GM19351 (cell line): ENCODE results near the gene DIPK1A.
"Not testable (repeated sequence)": the region's sequence is repeated elsewhere in the genome, so short reads cannot be mapped to it uniquely, and the experiment has no call there.

Experiments
- ATAC-seq: cut with Tn5 transposase; IDR thresholded peaks from one replicate; pipeline ENCODE4 v1.9.1; 2021; ENCODE audit warnings: mild to moderate bottlenecking, moderate library complexity; ENCODE audit not compliant: unreplicated experiment

DIPK1A gene

DNA sequence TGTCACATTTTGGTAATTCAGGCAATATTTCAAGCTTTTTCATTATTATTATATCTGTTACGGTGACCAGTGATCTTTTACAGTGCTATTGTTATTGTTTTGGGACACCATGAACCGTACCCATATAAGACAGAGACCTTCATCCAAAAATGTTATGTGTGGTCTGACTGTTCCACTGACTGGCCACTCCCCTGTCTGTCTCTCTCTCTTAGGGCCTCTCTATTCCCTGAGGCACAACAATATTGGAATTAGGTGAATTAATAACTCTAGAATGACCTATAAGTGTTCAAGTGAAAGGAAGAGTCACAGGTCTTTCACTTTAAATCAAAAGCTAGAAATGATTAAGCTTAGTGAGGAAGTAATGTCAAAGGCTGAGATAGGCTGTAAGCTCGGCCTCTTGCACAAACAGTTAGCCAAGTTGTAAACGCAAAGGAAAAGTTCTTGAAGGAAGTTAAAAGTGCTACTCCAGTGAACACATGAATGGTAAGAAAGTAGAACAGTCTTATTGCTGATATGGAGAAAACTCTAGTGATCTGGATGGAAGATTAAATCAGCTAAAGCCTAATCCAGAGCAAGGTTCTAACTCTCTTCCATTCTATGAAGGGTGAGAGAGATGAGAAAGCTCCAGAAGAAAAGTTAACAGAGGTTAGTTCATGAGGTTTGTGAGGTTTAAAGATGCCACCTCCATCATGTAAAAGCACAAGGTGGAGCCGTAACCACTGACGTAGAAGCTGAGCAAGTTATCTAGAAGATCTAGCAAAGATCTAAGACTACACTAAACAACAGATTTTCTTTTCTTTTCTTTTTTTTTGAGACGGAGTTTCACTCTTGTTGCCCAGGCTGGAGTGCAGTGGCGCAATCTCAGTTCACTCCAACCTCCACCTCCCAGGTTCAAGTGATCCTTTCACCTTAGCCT is 19.7 kb upstream of the DIPK1A start:
- peak; percentile 48 for ATAC-seq

DNA sequence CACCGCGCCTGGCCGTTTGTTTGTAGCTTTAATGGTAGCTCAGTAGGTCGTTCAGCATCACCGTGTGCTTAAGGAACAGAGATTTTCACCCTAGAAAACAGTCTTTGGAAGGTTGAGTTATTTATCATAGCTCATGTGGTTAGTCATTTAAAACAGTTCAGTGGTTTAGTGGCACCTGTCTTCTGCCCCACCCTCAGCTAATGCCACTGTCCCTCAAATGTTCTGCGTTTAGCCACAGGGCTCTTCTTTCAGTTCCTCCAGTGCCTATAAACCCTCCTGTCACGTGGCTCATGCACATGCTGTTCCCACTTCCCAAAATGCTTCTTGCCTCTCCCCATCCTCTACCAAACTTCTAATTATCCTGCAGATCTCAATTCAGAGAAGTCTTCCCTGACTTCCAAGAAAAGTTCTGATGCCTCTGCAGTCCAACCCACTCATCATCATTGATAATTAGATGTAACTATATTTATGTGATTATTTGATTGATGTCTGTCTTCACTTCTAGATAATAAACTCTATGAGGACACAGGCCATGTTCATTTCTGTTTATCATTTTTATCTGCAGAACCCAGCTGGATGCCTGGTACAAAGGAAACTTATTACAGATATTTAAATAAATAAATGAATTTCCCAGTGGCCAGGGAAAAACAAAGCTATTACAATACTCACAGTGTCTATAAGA is 14.4 kb upstream of the DIPK1A start:
- peak; percentile 70 for ATAC-seq

DNA sequence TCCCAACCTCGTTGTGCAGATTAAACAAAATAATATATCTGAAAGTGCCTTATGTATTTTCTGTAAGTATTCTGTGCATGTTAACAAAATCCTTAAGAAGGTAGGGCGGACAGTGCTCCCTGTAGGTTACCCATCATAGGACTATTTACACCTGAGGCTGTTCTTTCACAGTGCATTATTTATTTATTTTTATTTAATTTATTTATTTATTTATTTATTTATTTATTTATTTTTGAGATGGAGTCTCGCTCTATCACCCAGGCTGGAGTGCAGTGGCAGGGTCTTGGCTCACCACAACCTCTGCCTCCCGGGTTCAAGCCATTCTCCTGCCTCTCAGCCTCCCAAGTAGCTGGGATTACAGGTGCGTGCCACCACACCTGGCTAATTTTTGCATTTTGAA is 12.8 kb upstream of the DIPK1A start:
- ATAC-seq = not testable (repeated sequence)

DNA sequence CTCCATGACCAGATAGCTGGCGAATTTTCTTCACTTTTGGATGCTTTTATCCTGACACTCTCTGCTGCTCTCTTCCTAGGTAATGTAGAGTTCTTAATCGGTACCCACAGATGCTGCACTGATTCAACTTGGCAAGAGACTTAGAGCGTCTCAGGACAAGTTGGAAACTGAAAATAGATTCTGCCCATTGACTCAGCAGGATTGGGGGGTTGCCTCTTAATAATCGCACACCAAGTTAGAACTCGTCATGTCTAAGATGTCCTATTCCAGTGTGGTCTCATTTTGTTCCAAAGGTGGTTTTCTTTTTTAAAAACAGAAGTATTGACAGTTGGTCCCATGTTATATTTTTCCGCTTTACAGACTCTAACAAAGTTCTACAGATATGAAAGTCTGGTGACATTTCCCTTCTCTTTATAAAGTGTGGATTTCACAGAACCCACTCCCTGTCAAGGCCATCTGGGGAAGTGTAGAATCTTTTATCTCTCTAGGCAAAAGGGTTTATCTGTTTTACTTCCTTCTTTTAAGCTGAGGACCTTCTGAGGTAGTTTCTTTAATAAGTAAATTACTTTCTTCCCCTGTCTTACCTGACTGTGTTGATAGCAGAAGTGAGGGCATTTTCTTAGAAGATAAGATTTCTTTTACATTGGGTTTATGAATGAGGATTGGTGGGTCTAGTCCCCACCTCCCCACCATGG is 12.1 kb upstream of the DIPK1A start:
- ATAC-seq = no peak

DNA sequence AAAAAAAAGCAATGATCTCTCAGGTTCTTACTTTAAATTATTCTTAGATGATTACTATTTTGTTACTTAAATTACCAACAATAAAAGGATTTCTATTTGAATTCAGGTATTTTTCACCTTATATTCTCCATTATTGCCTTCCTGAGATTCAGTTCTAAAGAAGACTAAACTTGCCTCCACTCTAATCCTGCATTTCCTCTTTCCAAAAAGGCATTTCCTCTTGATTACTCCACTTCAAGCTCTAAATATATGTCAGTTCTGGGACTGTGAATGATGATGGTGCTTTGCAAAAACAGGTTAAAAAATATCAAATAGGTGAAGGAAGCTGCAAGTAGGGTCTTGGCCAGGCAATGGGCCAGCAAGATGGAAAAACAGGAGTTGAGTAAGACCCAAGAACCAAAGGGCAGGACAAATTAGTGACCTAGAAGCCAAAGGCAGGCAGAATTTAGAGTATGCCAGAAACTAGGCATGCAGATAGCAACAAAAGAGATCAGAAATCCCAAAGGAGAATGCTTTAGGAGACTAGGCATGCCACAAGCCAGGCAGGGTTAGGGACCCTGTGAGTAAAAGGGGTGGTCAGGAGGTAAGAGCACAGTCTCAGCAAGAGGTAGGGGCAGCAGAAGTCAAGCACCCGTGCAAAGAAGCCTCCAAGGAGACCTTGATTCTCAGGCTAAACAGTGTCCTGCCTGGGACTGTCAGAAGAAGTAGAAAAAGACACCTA is 11.3 kb upstream of the DIPK1A start:
- no peak for ATAC-seq

DNA sequence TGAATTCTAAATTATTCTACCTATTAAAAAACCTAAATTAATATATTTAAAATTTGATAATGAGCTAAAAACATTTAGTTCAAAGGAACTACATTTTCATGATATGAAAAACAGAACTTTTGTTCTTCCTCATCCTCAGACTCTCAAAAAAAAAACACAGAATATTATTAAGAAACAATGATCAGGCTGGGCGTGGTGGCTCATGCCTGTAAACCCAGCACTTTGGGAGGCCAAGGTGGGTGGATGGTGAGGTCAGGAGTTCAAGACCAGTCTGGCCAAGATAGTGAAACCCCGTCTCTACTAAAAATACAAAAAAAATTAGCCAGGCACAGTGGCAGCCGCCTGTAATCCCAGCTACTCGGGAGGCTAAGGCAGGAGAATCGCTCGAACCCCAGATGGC is 10.7 kb upstream of the DIPK1A start:
- ATAC-seq = not testable (repeated sequence)

DNA sequence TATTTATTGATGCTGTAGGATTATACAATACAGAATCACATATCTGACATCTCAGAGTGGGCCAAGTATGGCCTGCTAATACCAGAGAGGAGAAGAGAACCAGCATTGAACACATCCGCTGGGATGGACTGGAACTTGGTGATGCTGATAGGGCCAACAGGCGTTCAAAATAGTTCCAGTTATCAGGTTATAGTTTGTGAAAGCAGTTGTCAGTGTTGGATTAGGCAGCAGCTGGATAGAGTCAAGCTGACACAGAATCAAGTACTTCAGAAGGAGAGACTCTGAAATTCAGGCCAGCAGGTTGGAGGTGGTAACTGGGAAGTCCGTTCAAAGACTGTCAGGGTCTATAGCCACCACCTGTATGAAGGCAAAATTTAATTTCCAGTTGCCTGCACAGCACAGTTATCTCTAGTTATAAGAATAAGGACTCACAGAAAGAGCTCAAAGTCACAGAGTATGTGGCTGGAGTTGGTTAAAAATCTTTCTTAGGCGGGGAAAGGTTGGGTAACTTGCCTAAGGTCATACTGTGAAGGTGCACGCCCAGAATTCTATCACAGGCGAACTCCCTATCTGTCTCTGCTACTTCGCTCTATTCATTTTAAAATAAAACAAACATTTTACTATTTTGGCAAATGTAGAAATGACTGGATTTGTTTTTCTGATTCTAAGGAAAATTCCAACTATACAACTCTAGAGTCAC is 9.9 kb upstream of the DIPK1A start:
- ATAC-seq = no peak

DNA sequence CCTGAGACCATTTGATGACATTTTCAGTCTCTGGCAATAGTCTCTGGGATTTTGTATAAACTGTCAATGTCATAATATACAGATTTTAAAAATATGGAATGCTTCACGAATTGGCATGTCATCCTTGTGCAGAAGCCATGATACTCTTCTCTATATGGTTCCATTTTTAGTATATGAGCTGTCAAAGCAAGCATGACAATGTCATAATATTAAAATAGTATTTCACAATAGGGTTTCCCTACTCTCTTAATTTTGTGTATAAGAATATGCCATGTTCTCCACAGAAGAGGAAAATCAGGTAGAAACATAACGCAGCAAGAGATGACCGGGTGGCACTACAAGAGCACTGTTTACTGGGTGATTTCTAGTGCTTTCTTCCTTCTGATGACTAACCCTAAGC is 8.3 kb upstream of the DIPK1A start:
- ATAC-seq = no peak

DNA sequence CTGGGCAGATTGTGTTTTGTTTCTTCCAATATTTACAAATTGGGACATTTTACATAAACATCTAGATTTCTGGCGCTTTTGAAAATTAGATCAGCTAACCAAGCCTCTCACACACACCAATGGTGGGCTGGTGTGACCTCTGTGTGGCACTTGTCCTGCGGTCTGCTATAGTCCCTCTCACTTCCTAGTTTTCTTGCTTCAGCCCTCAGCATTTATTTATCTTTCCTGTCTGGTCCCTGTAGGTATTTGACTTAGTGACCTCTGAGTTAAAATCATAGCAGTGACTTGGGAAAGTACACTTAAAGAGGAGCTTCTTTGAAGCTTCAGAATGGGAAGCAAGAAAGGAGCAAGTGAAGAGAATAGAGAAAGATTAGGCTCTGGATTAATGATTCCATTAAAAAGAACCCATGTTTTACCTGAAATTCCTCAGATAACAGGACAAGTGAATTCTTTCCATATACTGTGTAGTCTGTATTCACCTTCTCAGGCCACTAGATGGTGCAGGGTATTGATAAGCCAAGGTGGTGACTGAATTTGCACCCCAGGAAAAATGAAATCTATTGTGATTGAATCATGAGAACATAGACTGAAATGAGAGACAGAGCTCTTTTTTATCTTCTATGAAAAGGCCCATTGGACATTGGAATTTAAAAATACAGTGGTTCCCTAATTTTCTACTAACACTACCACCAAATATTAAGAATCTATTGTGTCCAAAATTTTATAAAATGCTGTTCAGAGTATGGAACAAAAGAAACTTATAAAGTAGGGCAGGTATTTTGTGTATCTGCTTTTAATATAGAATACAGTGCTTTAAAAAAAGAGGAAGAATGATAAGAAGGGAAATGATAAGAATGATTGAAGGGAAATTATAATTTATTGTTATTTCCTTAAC is 7.1 kb upstream of the DIPK1A start:
- ATAC-seq = peak; percentile 73

DNA sequence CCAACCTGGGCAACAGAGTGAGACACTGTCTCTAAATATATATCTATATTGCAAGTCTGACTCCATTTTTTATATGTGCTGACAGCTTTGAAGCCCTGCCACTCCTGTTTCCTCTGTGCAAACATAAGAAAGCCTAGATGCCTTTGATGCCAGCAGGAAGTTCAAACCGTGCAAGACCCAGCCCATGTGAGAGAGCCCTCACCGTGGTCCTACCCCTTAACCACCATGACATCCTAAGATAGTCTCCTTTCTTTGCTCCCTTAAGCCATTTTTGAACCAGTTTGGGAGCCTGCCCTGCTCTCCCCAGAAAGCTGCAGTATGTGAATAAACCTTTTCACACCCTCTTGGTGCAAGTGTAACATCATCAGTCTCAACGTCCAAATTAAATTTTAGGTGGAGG is 3.7 kb upstream of the DIPK1A start:
- no peak for ATAC-seq

DNA sequence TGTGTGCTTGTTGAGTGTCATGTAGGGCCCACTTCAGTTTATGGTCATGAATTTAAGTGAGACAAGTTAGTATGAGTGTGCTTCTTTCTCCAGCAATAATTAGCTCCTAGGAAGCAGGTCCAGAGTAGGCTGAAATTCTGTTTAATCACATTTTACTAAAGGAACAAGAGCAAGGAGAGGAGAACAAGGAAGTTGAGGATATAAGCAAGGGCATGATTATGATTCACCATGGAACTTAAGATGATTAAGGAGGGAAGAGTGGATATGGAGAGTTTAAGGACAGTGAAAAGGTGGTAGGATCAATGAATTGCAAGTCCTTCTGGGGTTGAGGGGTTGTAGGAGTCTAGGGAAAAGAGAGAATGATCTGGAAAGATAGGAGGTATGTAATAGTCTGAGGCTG is 3.1 kb upstream of the DIPK1A start:
- ATAC-seq = no peak

DNA sequence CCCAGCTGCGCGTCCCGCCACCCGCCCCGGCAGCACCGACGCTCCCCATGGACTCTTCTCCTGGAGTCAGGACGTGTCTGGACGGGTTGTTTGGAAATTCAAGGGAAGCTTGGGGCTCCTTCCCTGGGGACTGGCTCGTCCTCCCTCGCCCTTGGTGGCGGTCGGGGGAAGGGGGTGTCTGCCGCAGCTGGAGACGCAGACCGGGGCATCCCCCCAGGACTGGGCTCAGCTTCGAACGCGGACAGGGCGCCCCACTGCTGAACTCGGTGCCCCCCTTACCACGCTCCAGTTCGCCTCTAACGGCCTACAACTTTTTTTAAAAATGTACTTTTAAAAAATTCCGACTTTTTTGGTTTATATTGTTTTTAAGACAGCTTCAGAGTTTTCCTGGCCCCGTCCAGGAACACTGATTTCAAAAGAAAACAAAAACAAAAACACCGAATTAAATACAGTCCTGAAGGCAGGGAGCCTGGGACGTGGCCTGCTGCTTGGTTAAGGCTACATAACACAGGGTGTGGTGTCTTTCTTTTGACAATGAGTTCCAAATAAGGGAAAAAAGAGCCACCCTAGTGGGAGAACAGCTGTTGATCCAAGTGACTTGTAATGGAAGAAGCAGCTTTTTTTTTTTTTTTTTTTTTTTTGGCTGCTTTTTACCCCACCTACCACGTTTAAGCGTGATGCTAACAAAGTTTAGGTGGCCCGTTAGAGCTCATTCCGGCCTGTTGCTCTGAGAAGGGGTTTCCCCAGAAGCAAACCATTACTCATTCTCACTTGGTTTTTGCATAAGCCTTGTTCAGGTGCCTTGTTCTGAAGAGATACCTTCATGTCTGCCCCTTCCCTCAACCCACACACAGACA is 862 bp upstream of the DIPK1A start:
- peak; percentile 55 for ATAC-seq

DNA sequence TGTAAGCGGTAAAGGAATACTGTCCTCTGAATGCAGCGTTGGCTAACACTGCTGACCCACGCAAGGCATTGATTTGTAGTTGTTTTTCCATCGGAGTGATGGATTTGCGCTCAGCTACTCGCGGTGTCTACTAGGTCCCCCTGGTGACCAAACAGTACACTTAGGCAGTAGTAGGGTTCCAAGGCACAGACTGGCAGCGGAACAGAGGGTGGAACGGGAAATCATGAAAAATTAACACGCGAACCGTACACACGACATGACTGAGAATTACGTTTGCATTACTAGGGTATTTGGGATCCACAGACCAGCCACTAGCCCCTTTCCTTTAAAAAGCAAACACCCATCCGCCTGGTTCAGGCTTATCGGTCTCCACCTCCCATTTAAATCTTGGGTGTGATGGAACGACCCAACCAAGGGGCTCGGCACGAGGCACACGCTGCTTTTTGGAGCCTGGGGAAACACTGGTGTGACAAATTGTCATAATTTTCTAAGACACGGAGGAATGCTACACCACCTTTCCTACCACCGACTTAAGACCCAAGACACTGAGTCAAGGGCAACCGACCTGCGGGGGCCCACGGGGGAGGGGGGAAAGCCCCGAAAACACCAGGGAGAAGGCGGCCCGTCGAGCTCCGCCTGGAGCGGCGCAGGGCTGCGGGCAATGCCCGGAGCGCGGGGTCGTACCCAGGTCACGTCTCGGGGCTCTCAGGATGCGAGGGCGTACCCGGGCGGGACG is 699 bp downstream of the DIPK1A start:
- ATAC-seq = peak; percentile 38

DNA sequence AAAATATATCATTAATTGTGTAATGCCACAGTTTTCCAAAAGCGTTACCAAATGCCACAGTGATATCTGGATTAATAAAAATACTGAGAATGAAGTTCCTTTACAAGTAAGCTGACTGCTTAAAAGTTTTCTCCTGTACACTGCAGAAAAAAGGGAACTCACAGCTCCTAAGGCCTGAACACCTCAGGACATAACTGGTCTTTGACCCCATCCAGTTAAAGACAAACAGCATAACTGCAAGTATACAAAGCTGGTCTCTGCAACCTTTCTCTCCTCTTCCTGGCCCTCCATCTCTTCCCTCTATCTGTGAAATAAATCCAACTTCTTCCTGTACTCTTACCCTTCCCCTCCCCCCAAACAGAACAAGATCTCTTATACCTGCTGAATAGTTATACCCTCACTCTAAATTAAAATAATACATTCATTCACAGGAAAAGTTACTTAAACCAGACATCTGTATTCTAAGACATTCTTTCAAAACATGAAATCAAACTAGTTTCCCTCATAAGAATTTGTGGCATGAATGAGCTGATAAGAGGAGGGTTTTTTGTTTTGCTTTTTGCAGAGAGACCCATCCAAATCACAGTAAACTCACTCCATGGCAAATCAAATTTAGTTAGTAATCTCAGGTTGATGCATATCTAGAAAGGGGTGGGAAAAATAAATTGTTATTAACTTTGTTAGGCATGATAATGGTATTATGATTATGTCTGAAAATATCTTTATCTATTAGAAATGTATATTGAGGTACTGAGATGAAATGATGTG is 2.9 kb downstream of the DIPK1A start:
- no peak for ATAC-seq

DNA sequence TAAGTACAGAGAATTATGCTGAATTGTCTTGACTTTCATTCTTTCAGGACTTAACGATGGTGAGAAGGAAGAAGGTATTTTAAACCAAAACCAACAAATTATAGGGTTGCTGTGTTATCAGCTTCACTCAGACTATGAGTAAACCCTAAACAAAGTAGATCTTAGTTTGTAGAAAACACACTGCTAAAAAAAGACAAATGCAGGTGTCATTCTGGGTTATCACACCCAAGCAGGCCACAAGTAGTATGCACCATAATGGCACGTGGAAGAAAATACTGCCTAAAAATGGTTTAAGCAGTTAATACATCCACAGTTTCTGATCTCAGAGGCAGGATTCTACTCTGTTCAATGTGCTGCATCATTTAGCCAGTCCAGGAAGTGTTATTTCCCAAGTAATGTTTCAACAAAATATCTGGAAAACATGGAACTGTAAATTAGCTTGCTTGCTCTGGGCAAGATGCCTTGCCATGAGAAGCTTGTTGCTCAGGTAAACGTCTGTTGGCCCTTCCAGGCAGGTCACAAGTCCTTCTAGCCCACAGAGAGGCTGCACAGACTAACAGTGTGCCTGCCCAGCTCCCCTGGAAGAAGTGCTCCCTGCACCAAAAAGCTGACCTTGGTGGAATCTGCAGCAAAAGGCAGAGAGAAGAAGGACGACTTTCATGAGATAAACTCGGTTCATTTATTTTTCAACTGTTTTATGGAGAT is 4.1 kb downstream of the DIPK1A start:
- peak; percentile 40 for ATAC-seq

DNA sequence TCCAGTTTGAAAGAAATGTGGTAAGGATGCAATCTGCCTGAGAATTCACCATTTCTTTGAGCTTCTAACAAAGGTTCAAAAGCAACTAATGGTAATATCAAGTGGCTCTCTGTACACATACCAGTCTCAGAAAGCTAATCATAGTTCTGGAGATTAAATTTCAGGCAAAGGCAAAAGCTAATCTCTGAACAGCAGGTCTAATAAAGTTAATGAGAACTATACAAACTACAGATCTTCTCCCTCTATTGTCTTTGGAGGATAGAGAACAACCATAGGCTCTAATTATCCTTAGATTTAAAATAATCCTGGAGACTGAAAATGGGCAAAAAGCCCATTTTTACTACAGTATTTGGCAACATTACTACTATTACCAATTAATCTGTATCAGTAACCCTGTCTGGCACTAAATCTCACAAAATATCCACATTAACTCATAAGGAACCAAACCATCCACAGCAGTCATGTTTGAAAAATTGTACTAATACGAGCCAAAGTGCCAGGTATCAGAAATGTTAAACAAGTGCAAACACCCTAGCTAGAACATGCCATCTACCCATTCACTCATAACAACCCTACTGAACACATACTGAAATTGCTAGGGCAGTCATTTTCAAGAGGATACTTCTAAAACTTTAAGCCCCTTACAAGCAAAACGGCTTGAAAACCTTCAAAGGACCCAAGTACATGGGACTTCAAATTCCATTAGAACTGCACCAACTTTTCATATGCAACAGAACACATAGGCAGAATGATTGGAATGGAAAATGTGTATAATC is 4.8 kb downstream of the DIPK1A start:
- ATAC-seq = no peak
